Measurements from ENCODE around the gene EPS8L3. TPM values are rescaled to one million over a fixed set of nuclear protein-coding genes. Genes with fewer than 3 reads are reported as not detected.

Gene EPS8L3
- polyA plus RNA-seq, 1 donor (not counting 4 experiments of a cell fraction or from before 2014, with no cell fraction given), result not detected

GRCh38 chr1:109754738-109755137, 9.0 kb downstream of the EPS8L3 start:
- H3K4me2 ChIP-seq (ENCODE audit: control insufficient read depth, extremely low read depth, insufficient read depth, low read depth, low read length), result no peak overlapping the region
- no peak overlapping the region for H2AFZ ChIP-seq (ENCODE audit: control insufficient read depth, low read length)
- dilution Hi-C loops (cut with MboI; ENCODE audit: extremely low pct_ligation_motif_present, low sequenced_read_pairs), result no loop called here
- H3K4me1 ChIP-seq (ENCODE audit: control insufficient read depth, extremely low read depth, insufficient read depth, low read length), result no peaks in the 10 kb centered on the region
- DNase-seq (ENCODE audit: low read depth, low spot score), result no peak
- no peaks in the 10 kb centered on the region for H3K9me1 ChIP-seq (ENCODE audit: control insufficient read depth, extremely low read depth, insufficient read depth, low read length)
- no peaks in the 10 kb centered on the region for H3K79me2 ChIP-seq (ENCODE audit: control insufficient read depth, insufficient read depth, low read length)
- no peak overlapping the region for H3K4me3 ChIP-seq (ENCODE audit: control insufficient read depth in 2 of 3, extremely low read depth in 1 of 3, insufficient read depth in 2 of 3, low read depth in 1 of 3, low read length in 3 of 3)
- H3K27me3 ChIP-seq (ENCODE audit: control insufficient read depth, extremely low read depth, insufficient read depth, low read length), result no peaks in the 10 kb centered on the region
- no peak for FAIRE-seq
- TF ChIP-seq EZH2 (IDR thresholded peaks at IDR 0.05; ENCODE audit: low read length), result no peak
- TF ChIP-seq, protein P1, sequence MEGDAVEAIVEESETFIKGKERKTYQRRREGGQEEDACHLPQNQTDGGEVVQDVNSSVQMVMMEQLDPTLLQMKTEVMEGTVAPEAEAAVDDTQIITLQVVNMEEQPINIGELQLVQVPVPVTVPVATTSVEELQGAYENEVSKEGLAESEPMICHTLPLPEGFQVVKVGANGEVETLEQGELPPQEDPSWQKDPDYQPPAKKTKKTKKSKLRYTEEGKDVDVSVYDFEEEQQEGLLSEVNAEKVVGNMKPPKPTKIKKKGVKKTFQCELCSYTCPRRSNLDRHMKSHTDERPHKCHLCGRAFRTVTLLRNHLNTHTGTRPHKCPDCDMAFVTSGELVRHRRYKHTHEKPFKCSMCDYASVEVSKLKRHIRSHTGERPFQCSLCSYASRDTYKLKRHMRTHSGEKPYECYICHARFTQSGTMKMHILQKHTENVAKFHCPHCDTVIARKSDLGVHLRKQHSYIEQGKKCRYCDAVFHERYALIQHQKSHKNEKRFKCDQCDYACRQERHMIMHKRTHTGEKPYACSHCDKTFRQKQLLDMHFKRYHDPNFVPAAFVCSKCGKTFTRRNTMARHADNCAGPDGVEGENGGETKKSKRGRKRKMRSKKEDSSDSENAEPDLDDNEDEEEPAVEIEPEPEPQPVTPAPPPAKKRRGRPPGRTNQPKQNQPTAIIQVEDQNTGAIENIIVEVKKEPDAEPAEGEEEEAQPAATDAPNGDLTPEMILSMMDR (optimal IDR thresholded peaks at IDR 0.05 in 1 of 3, IDR thresholded peaks at IDR 0.05 in 1 of 3, conservative IDR thresholded peaks at IDR 0.05 in 1 of 3; ENCODE audit: extremely low read depth in 1 of 3, insufficient read depth in 2 of 3, low read length in 3 of 3), result no peak
- H3K9me3 ChIP-seq (ENCODE audit: control insufficient read depth, low read depth, low read length), result no peaks in the 10 kb centered on the region
- no peak overlapping the region for H3K27ac ChIP-seq (ENCODE audit: control insufficient read depth, insufficient read depth, low read length)
- H3K9ac ChIP-seq (ENCODE audit: control insufficient read depth, extremely low read depth, insufficient read depth, low read length), result no peak overlapping the region
- no peaks in the 10 kb centered on the region for H3K36me3 ChIP-seq (ENCODE audit: control insufficient read depth in 2 of 2, extremely low read depth in 1 of 2, insufficient read depth in 2 of 2, low read length in 2 of 2)
- no peaks in the 10 kb centered on the region for H4K20me1 ChIP-seq (ENCODE audit: control insufficient read depth, extremely low read depth, insufficient read depth, low read length)

DNA sequence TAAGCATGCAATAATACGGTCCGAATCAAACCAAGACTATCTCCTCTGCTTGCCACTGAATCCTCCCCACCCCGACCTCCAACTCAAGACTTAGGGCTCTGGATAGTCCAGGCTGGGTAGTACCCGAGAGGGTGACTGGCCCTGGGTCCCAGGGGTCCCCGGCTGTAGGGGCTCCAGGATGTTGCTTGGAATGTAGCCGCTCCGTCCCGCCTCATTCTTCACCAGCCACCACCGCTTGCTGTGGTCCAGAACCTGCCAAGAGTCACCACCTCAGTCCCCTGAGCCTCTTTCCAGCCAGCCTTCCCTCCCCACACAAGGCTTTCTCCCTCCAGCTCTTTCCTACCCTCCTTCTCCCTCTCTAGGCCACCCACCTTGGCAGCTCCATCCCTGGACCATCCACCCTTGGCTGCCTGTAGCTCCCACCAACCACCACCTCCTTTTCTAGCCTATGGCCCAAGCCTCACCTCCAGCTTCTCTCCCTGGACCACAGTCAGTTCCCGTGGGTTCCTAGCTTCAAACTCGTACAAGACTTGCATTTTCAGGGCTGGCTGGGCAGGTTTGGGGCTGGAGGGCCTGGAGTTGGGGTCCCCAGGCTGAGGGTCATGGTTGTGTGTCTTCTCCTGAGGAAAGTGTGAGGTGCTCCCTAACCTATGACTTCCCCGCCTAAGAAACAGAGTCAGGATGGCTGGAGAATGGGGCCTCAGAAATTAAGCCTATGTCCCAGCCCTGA, 12.0 kb downstream of the EPS8L3 start:
- H3K4me3 ChIP-seq (ENCODE audit: control insufficient read depth in 2 of 3, extremely low read depth in 1 of 3, insufficient read depth in 2 of 3, low read depth in 1 of 3, low read length in 3 of 3), result no peak overlapping the region
- no peaks in the 10 kb centered on the region for H3K4me1 ChIP-seq (ENCODE audit: control insufficient read depth, extremely low read depth, insufficient read depth, low read length)
- H3K9ac ChIP-seq (ENCODE audit: control insufficient read depth, extremely low read depth, insufficient read depth, low read length), result no peak overlapping the region
- TF ChIP-seq, protein P1 (optimal IDR thresholded peaks at IDR 0.05 in 1 of 3, IDR thresholded peaks at IDR 0.05 in 1 of 3, conservative IDR thresholded peaks at IDR 0.05 in 1 of 3; ENCODE audit: extremely low read depth in 1 of 3, insufficient read depth in 2 of 3, low read length in 3 of 3), result no peak
- no peak for TF ChIP-seq EZH2 (IDR thresholded peaks at IDR 0.05; ENCODE audit: low read length)
- FAIRE-seq (no peak), DNase-seq (ENCODE audit: low read depth, low spot score) (no peak)
- dilution Hi-C loops (cut with MboI; ENCODE audit: extremely low pct_ligation_motif_present, low sequenced_read_pairs), result no loop called here
- H3K9me1 ChIP-seq (ENCODE audit: control insufficient read depth, extremely low read depth, insufficient read depth, low read length), result no peaks in the 10 kb centered on the region
- no peaks in the 10 kb centered on the region for H3K9me3 ChIP-seq (ENCODE audit: control insufficient read depth, low read depth, low read length)
- H4K20me1 ChIP-seq (ENCODE audit: control insufficient read depth, extremely low read depth, insufficient read depth, low read length), result no peaks in the 10 kb centered on the region
- H3K79me2 ChIP-seq (ENCODE audit: control insufficient read depth, insufficient read depth, low read length), result no peaks in the 10 kb centered on the region
- H2AFZ ChIP-seq (ENCODE audit: control insufficient read depth, low read length), result no peak overlapping the region
- H3K36me3 ChIP-seq (ENCODE audit: control insufficient read depth in 2 of 2, extremely low read depth in 1 of 2, insufficient read depth in 2 of 2, low read length in 2 of 2), result no peaks in the 10 kb centered on the region
- peaks cover 3% of the 10 kb centered on the region for H3K27me3 ChIP-seq (ENCODE audit: control insufficient read depth, extremely low read depth, insufficient read depth, low read length)
- no peak overlapping the region for H3K4me2 ChIP-seq (ENCODE audit: control insufficient read depth, extremely low read depth, insufficient read depth, low read depth, low read length)
- H3K27ac ChIP-seq (ENCODE audit: control insufficient read depth, insufficient read depth, low read length), result no peak overlapping the region

Measured in keratinocyte (primary cell).